Endothelial cell of umbilical vein (primary cell): ENCODE results near the gene BCL7A.
"Not testable (repeated sequence)": the region's sequence is repeated elsewhere in the genome, so short reads cannot be mapped to it uniquely, and the experiment has no call there.

Experiments used
- EZH2 ChIP-seq: IDR thresholded peaks from 2 replicates; pipeline ENCODE4 v1.6.1; 2012; ENCODE audit warnings: borderline replicate concordance, low read depth, mild to moderate bottlenecking, moderate library complexity, low read length, inconsistent platforms; ENCODE audit not compliant: severe bottlenecking
- FOS ChIP-seq: IDR thresholded peaks from 2 replicates; pipeline ENCODE4 v1.6.1; 2011; ENCODE audit warnings: mild to moderate bottlenecking, low read length, moderate library complexity, borderline replicate concordance; ENCODE audit not compliant: insufficient read depth
- GATA2 ChIP-seq: IDR thresholded peaks from 2 replicates; pipeline ENCODE4 v1.7.0; 2011; ENCODE audit warnings: low read depth, mild to moderate bottlenecking, moderate library complexity, mixed read lengths, low read length; ENCODE audit not compliant: insufficient read length, insufficient read depth
- JUN ChIP-seq: IDR thresholded peaks from 2 replicates; pipeline ENCODE4 v1.6.1; 2011; ENCODE audit warnings: borderline replicate concordance, low read depth; ENCODE audit not compliant: insufficient read length, insufficient read depth
- MYC ChIP-seq: IDR thresholded peaks from one replicate; pipeline ENCODE4 v1.6.1; 2011; ENCODE audit warnings: mild to moderate bottlenecking, low read depth, low read length
- POLR2A ChIP-seq: IDR thresholded peaks from 2 replicates; pipeline ENCODE4 v1.6.1; 2012; ENCODE audit warnings: low read depth, mild to moderate bottlenecking, control low read depth, low read length
- POLR2AphosphoS5 ChIP-seq: IDR thresholded peaks from 2 replicates; pipeline ENCODE4 v1.6.1; 2012; ENCODE audit warnings: low read depth, mild to moderate bottlenecking, control low read depth, low read length, moderate library complexity; ENCODE audit not compliant: insufficient read depth
- TF ChIP-seq, protein P1 (sequence below), 2 donors: IDR thresholded peaks; 1 replicate in 1 of 2; 2 replicates in 1 of 2; pipeline ENCODE4 v1.5.1; 2011; ENCODE audit warnings: low read length in 2 of 2, mild to moderate bottlenecking in 2 of 2, moderate library complexity in 2 of 2, control low read depth in 1 of 2, inconsistent platforms in 1 of 2, low read depth in 1 of 2; ENCODE audit not compliant: insufficient read depth in 1 of 2; ENCODE audit errors: extremely low read depth in 1 of 2
- TF ChIP-seq, protein P2 (sequence below): IDR thresholded peaks from 2 replicates; pipeline ENCODE4 v1.6.1; 2011; ENCODE audit not compliant: insufficient read depth, insufficient read length

DNA sequence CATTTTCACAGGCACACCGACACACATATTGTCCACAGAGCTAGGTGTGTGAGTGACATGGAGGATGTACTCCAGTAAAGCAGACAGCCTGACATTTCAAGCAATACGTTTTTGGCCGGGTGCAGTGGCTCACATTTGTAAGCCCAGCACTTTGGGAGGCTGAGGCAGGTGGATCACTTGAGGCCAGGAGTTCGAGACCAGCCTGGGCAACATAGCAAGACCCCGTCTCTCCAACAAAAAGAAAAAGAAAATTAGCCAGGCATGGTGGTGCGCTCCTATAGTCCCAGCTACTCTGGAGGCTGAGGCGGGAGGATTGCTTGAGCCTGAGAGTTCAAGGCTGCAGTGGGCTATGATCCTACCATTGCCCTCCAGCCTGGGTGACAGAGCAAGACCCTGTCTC, 34.7 kb downstream of the BCL7A start:
- TF ChIP-seq, protein P1, sequence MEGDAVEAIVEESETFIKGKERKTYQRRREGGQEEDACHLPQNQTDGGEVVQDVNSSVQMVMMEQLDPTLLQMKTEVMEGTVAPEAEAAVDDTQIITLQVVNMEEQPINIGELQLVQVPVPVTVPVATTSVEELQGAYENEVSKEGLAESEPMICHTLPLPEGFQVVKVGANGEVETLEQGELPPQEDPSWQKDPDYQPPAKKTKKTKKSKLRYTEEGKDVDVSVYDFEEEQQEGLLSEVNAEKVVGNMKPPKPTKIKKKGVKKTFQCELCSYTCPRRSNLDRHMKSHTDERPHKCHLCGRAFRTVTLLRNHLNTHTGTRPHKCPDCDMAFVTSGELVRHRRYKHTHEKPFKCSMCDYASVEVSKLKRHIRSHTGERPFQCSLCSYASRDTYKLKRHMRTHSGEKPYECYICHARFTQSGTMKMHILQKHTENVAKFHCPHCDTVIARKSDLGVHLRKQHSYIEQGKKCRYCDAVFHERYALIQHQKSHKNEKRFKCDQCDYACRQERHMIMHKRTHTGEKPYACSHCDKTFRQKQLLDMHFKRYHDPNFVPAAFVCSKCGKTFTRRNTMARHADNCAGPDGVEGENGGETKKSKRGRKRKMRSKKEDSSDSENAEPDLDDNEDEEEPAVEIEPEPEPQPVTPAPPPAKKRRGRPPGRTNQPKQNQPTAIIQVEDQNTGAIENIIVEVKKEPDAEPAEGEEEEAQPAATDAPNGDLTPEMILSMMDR (IDR thresholded peaks at IDR 0.05; ENCODE audit: extremely low read depth in 1 of 2, insufficient read depth in 1 of 2, low read depth in 1 of 2, low read length in 2 of 2) = not testable (repeated sequence)
- not testable (repeated sequence) for TF ChIP-seq POLR2AphosphoS5, EZH2, FOS, POLR2A, JUN, MYC, GATA2
- TF ChIP-seq, protein P2, sequence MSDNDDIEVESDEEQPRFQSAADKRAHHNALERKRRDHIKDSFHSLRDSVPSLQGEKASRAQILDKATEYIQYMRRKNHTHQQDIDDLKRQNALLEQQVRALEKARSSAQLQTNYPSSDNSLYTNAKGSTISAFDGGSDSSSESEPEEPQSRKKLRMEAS = not testable (repeated sequence)
